Prostate gland (tissue), 2 donors: ENCODE measurements around the gene PDE6B.

Experiments used
- POLR2A ChIP-seq: fragments of 450-650 bp; IDR thresholded peaks from one replicate; pipeline ENCODE4 v1.6.1; 2016; ENCODE audit warnings: antibody characterized with exemption, mild to moderate bottlenecking
- TF ChIP-seq, protein P1 (sequence below), 4 experiments: fragments of 200-600 bp in 2 of 4; fragments of 450-650 bp in 2 of 4; sonication (generic) in 2 of 4; IDR thresholded peaks; 1 replicate in 3 of 4; 2 replicates in 1 of 4; pipeline ENCODE4 v1.5.1; 2016 to 2019; ENCODE audit warnings: antibody characterized with exemption in 4 of 4, mild to moderate bottlenecking in 2 of 4, moderate library complexity in 2 of 4

DNA sequence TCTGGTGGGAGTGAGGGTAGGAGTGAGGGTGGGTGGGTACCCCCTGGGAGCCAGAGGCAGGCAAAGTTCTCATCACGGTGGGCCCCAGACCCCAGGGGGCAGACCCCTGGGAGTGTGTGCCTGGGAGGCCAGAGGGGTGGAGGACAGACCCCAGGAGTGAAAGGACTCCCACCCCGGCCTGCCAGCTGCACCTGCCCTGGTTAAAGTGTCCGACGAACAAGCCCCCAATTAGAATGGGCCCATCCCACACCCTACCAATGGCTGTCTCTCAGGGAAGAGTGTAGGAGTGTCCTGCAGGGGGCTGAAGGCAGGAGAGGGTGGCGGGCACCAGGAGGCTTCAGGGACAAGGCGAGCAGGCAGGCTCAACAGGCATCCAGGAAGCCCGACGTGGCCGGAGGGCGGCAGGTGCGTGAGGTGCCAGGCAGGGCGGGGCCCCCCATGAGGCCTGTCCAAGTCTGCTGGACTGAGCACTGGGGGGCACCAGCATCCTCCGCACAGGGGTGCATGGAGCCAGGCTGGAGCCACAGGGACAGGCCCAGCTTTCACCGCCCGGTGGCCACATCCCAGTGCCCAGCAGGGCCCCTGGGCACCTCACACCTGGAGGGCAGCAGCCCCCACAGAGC lies 8.7 kb downstream of the PDE6B start:
- TF ChIP-seq, protein P1, sequence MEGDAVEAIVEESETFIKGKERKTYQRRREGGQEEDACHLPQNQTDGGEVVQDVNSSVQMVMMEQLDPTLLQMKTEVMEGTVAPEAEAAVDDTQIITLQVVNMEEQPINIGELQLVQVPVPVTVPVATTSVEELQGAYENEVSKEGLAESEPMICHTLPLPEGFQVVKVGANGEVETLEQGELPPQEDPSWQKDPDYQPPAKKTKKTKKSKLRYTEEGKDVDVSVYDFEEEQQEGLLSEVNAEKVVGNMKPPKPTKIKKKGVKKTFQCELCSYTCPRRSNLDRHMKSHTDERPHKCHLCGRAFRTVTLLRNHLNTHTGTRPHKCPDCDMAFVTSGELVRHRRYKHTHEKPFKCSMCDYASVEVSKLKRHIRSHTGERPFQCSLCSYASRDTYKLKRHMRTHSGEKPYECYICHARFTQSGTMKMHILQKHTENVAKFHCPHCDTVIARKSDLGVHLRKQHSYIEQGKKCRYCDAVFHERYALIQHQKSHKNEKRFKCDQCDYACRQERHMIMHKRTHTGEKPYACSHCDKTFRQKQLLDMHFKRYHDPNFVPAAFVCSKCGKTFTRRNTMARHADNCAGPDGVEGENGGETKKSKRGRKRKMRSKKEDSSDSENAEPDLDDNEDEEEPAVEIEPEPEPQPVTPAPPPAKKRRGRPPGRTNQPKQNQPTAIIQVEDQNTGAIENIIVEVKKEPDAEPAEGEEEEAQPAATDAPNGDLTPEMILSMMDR (IDR thresholded peaks at IDR 0.05): no peak
- TF ChIP-seq POLR2A: no peak
